ENCODE measurements around the gene DDOST. TPM values are rescaled to one million over a fixed set of nuclear protein-coding genes. Genes with fewer than 3 reads are reported as not detected.

The DDOST gene
- polyA plus RNA-seq, 3 donors from 2014 or later, result 365 to 518 (median 376) TPM

- Mint-ChIP-seq H3K36me3 (no peaks in the 10 kb centered on the region), H3K9me3 (no peaks in the 10 kb centered on the region), H3K4me3 (no peak overlapping the region), H3K4me1 (peaks cover 5 to 6% of the 10 kb centered on the region in 2 donors), H3K27me3 (ENCODE audit: low read depth in 3 of 3) (peaks cover 5 to 8% (median 6%) of the 10 kb centered on the region in 3 donors), H3K27ac (no peak overlapping the region)
- DNase-seq, result no peak
Observed at GRCh38 chr1:20700636-20701215, 39.6 kb upstream of the DDOST start.

- Mint-ChIP-seq H3K27me3 (ENCODE audit: low read depth in 3 of 3) (peaks cover 5 to 8% (median 7%) of the 10 kb centered on the region in 3 donors), H3K9me3 (no peaks in the 10 kb centered on the region), H3K36me3 (no peaks in the 10 kb centered on the region), H3K4me1 (peaks cover 5 to 6% of the 10 kb centered on the region in 2 donors), H3K27ac (peak overlapping the region in 1 of 6 donors; percentile 86), H3K4me3 (no peak overlapping the region)
- no peak for DNase-seq
Observed at GRCh38 chr1:20699558-20699957, 38.4 kb upstream of the DDOST start.

GRCh38 chr1:20698195-20698910, 37.2 kb upstream of the DDOST start:
- Mint-ChIP-seq H3K9me3 (no peaks in the 10 kb centered on the region), H3K27me3 (ENCODE audit: low read depth in 3 of 3) (peaks cover 5 to 7% (median 6%) of the 10 kb centered on the region in 3 donors), H3K27ac (no peak overlapping the region), H3K4me1 (peaks cover 5 to 6% of the 10 kb centered on the region in 2 donors), H3K36me3 (no peaks in the 10 kb centered on the region), H3K4me3 (peak overlapping the region in 3 of 5 donors; percentile 24 to 49 (median 40))
- no peak for DNase-seq

GRCh38 chr1:20697563-20697962, 36.4 kb upstream of the DDOST start:
- Mint-ChIP-seq H3K4me3 (peak overlapping the region in 2 of 5 donors; percentile 49 to 91), H3K27me3 (ENCODE audit: low read depth in 3 of 3) (peaks cover 5 to 7% (median 5%) of the 10 kb centered on the region in 3 donors), H3K27ac (no peak overlapping the region), H3K9me3 (no peaks in the 10 kb centered on the region), H3K36me3 (no peaks in the 10 kb centered on the region), H3K4me1 (peaks cover 5 to 6% of the 10 kb centered on the region in 2 donors)
- DNase-seq, result no peak

GRCh38 chr1:20696397-20697333, 35.5 kb upstream of the DDOST start:
- H3K4me3 Mint-ChIP-seq, result peak overlapping the region; percentile 86 to 93 (median 89)
- peaks cover 5 to 6% of the 10 kb centered on the region in 2 donors for H3K4me1 Mint-ChIP-seq
- DNase-seq, result peak; percentile 62 to 67 (median 63)
- peak overlapping the region in 4 of 6 donors; percentile 5 to 75 (median 67) for H3K27ac Mint-ChIP-seq
- H3K27me3 Mint-ChIP-seq (ENCODE audit: low read depth in 3 of 3), result peaks cover 5 to 6% (median 6%) of the 10 kb centered on the region in 3 donors
- H3K36me3 Mint-ChIP-seq, result no peaks in the 10 kb centered on the region
- no peaks in the 10 kb centered on the region for H3K9me3 Mint-ChIP-seq

- H3K4me3 Mint-ChIP-seq, result peak overlapping the region in 4 of 5 donors; percentile 30 to 93 (median 88)
Observed at GRCh38 chr1:20695515-20695914, 34.3 kb upstream of the DDOST start.

GRCh38 chr1:20693623-20694022, 32.5 kb upstream of the DDOST start:
- no peak for DNase-seq
- Mint-ChIP-seq H3K4me1 (peaks cover 5 to 6% of the 10 kb centered on the region in 2 donors), H3K4me3 (no peak overlapping the region), H3K36me3 (no peaks in the 10 kb centered on the region), H3K27ac (no peak overlapping the region), H3K27me3 (ENCODE audit: low read depth in 3 of 3) (peaks cover 2 to 6% (median 5%) of the 10 kb centered on the region in 3 donors), H3K9me3 (no peaks in the 10 kb centered on the region)

More at GRCh38 chr1:20695515-20695914, 34.3 kb upstream of the DDOST start:
- H3K27ac Mint-ChIP-seq, result peak overlapping the region in 1 of 6 donors; percentile 1
- H3K36me3 Mint-ChIP-seq, result no peaks in the 10 kb centered on the region
- H3K4me1 Mint-ChIP-seq, result peaks cover 5 to 6% of the 10 kb centered on the region in 2 donors
- H3K9me3 Mint-ChIP-seq, result no peaks in the 10 kb centered on the region
- peaks cover 5 to 6% (median 5%) of the 10 kb centered on the region in 3 donors for H3K27me3 Mint-ChIP-seq (ENCODE audit: low read depth in 3 of 3)
- DNase-seq, result no peak

- no peak overlapping the region for H3K27ac Mint-ChIP-seq
- H3K27me3 Mint-ChIP-seq (ENCODE audit: low read depth in 3 of 3), result peaks cover 2 to 6% (median 5%) of the 10 kb centered on the region in 3 donors
- H3K4me3 Mint-ChIP-seq, result no peak overlapping the region
- no peaks in the 10 kb centered on the region for H3K36me3 Mint-ChIP-seq
- H3K9me3 Mint-ChIP-seq, result no peaks in the 10 kb centered on the region
- DNase-seq, result no peak
- peaks cover 5% of the 10 kb centered on the region in 2 donors for H3K4me1 Mint-ChIP-seq
Observed at GRCh38 chr1:20691872-20692271, 30.7 kb upstream of the DDOST start.

GRCh38 chr1:20689645-20690056, 28.5 kb upstream of the DDOST start:
- Mint-ChIP-seq H3K9me3 (no peaks in the 10 kb centered on the region), H3K36me3 (no peaks in the 10 kb centered on the region), H3K27me3 (ENCODE audit: low read depth in 3 of 3) (peaks cover 0 to 3% (median under 1%) of the 10 kb centered on the region in 3 donors), H3K4me1 (no peaks in the 10 kb centered on the region), H3K27ac (no peak overlapping the region), H3K4me3 (no peak overlapping the region)
- no peak for DNase-seq

- H3K36me3 Mint-ChIP-seq, result no peaks in the 10 kb centered on the region
- no peaks in the 10 kb centered on the region for H3K9me3 Mint-ChIP-seq
- peaks cover 0 to 3% (median 1%) of the 10 kb centered on the region in 3 donors for H3K27me3 Mint-ChIP-seq (ENCODE audit: low read depth in 3 of 3)
- H3K27ac Mint-ChIP-seq, result no peak overlapping the region
- no peaks in the 10 kb centered on the region for H3K4me1 Mint-ChIP-seq
- DNase-seq, result no peak
- H3K4me3 Mint-ChIP-seq, result no peak overlapping the region
Observed at GRCh38 chr1:20686883-20687725, 25.9 kb upstream of the DDOST start.

GRCh38 chr1:20685741-20686140, 24.6 kb upstream of the DDOST start:
- peaks cover 0 to 2% (median 1%) of the 10 kb centered on the region in 3 donors for H3K27me3 Mint-ChIP-seq (ENCODE audit: low read depth in 3 of 3)
- H3K4me1 Mint-ChIP-seq, result no peaks in the 10 kb centered on the region
- no peak overlapping the region for H3K27ac Mint-ChIP-seq
- H3K36me3 Mint-ChIP-seq, result no peaks in the 10 kb centered on the region
- H3K9me3 Mint-ChIP-seq, result peaks cover 0 to 2% (median 0%) of the 10 kb centered on the region in 6 donors
- DNase-seq, result no peak
- H3K4me3 Mint-ChIP-seq, result no peak overlapping the region

GRCh38 chr1:20685099-20685662, 24.0 kb upstream of the DDOST start:
- Mint-ChIP-seq H3K4me1 (no peaks in the 10 kb centered on the region), H3K27ac (no peak overlapping the region), H3K36me3 (peaks cover 0 to 2% (median 0%) of the 10 kb centered on the region in 3 donors), H3K4me3 (no peak overlapping the region), H3K9me3 (peaks cover 0 to 2% (median 0%) of the 10 kb centered on the region in 6 donors), H3K27me3 (ENCODE audit: low read depth in 3 of 3) (peaks cover 0 to 5% (median 1%) of the 10 kb centered on the region in 3 donors)
- DNase-seq, result no peak

Measured in immature natural killer cell (primary cell).